Neural progenitor cell (in vitro differentiated cells): ENCODE results near the gene SPACA9.

Experiments used
- EZH2 ChIP-seq: fragments of 200-600 bp; sonication (generic); IDR thresholded peaks from 2 replicates; pipeline ENCODE4 v1.6.1; 2017; ENCODE audit warnings: antibody characterized with exemption, mild to moderate bottlenecking, moderate library complexity
- EZH2phosphoT487 ChIP-seq: fragments of 200-600 bp; sonication (generic); IDR thresholded peaks from 2 replicates; pipeline ENCODE4 v1.6.1; 2017; ENCODE audit warnings: antibody characterized with exemption
- TF ChIP-seq, protein P1 (sequence below): fragments of 200-600 bp; sonication (generic); IDR thresholded peaks from 2 replicates; pipeline ENCODE4 v1.5.1; 2017; ENCODE audit warnings: antibody characterized with exemption, mild to moderate bottlenecking

- TF ChIP-seq, protein P1, sequence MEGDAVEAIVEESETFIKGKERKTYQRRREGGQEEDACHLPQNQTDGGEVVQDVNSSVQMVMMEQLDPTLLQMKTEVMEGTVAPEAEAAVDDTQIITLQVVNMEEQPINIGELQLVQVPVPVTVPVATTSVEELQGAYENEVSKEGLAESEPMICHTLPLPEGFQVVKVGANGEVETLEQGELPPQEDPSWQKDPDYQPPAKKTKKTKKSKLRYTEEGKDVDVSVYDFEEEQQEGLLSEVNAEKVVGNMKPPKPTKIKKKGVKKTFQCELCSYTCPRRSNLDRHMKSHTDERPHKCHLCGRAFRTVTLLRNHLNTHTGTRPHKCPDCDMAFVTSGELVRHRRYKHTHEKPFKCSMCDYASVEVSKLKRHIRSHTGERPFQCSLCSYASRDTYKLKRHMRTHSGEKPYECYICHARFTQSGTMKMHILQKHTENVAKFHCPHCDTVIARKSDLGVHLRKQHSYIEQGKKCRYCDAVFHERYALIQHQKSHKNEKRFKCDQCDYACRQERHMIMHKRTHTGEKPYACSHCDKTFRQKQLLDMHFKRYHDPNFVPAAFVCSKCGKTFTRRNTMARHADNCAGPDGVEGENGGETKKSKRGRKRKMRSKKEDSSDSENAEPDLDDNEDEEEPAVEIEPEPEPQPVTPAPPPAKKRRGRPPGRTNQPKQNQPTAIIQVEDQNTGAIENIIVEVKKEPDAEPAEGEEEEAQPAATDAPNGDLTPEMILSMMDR, result no peak
- TF ChIP-seq EZH2, result no peak
- no peak for TF ChIP-seq EZH2phosphoT487
Measured at GRCh38 chr9:132896264-132896663, 17.6 kb downstream of the SPACA9 start.
